GM23338 (cell line): ENCODE measurements around the gene SYNGR3.

Source experiments
- CREB1 ChIP-seq: fragments of 250-450 bp; sonication (Bioruptor Pico); IDR thresholded peaks from 2 replicates; pipeline ENCODE4 v1.5.0; 2020; ENCODE audit warnings: low read depth, mild to moderate bottlenecking, moderate library complexity
- ETS1 ChIP-seq: IDR thresholded peaks from 2 replicates; pipeline ENCODE4 v1.6.1; 2016; ENCODE audit warnings: antibody characterized with exemption
- EZH2 ChIP-seq: fragments of 200-600 bp; sonication (generic); IDR thresholded peaks from one replicate; pipeline ENCODE4 v1.8.0; 2017; ENCODE audit warnings: antibody characterized with exemption, mild to moderate bottlenecking, low read depth; ENCODE audit not compliant: unreplicated experiment
- EZH2phosphoT487 ChIP-seq: fragments of 200-600 bp; sonication (generic); IDR thresholded peaks from one replicate; pipeline ENCODE4 v1.8.1; 2018; ENCODE audit warnings: antibody characterized with exemption; ENCODE audit not compliant: unreplicated experiment
- JUNB ChIP-seq: IDR thresholded peaks from one replicate; pipeline ENCODE4 v1.6.1; 2016; ENCODE audit warnings: antibody characterized with exemption; ENCODE audit not compliant: unreplicated experiment
- NANOG ChIP-seq: IDR thresholded peaks from 2 replicates; pipeline ENCODE4 v1.6.1; 2016; ENCODE audit warnings: antibody characterized with exemption, borderline replicate concordance
- POLR2AphosphoS5 ChIP-seq: IDR thresholded peaks from 2 replicates; pipeline ENCODE4 v1.6.1; 2016; ENCODE audit warnings: antibody characterized with exemption, low read depth
- REST ChIP-seq: IDR thresholded peaks from one replicate; pipeline ENCODE4 v1.6.1; 2018; ENCODE audit warnings: antibody characterized with exemption; ENCODE audit not compliant: unreplicated experiment
- STAT1 ChIP-seq: IDR thresholded peaks from one replicate; pipeline ENCODE4 v1.6.1; 2016; ENCODE audit warnings: antibody characterized with exemption; ENCODE audit not compliant: unreplicated experiment
- TF ChIP-seq, protein P1 (sequence below), 2 experiments: fragments of 200-600 bp in 1 of 2; sonication (generic) in 1 of 2; conservative IDR thresholded peaks; 2 replicates each; pipeline versions ENCODE4 v1.5.1 to v1.6.1; 2016 to 2017; ENCODE audit warnings: antibody characterized with exemption in 2 of 2, low read depth in 2 of 2, mild to moderate bottlenecking in 2 of 2, moderate library complexity in 1 of 2

- TF ChIP-seq, protein P1, sequence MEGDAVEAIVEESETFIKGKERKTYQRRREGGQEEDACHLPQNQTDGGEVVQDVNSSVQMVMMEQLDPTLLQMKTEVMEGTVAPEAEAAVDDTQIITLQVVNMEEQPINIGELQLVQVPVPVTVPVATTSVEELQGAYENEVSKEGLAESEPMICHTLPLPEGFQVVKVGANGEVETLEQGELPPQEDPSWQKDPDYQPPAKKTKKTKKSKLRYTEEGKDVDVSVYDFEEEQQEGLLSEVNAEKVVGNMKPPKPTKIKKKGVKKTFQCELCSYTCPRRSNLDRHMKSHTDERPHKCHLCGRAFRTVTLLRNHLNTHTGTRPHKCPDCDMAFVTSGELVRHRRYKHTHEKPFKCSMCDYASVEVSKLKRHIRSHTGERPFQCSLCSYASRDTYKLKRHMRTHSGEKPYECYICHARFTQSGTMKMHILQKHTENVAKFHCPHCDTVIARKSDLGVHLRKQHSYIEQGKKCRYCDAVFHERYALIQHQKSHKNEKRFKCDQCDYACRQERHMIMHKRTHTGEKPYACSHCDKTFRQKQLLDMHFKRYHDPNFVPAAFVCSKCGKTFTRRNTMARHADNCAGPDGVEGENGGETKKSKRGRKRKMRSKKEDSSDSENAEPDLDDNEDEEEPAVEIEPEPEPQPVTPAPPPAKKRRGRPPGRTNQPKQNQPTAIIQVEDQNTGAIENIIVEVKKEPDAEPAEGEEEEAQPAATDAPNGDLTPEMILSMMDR (conservative IDR thresholded peaks at IDR 0.05; ENCODE audit: low read depth in 2 of 2): no peak
- TF ChIP-seq EZH2phosphoT487 (no peak), EZH2 (no peak), POLR2AphosphoS5 (no peak), REST (no peak), CREB1 (CRISPR knock-in tag) (no peak), ETS1 (no peak), JUNB (no peak), STAT1 (no peak), NANOG (no peak)
Observed at GRCh38 chr16:2015117-2015946, 25.6 kb downstream of the SYNGR3 start.
